Measurements from ENCODE around the gene SLC22A4. TPM values are rescaled to one million over a fixed set of nuclear protein-coding genes. Genes with fewer than 3 reads are reported as not detected.

SLC22A4 gene
- total RNA-seq, 1 experiment from 2014 or later = 1.5 TPM

- ATAC-seq = no peak
- no peak overlapping the region for H3K27ac ChIP-seq (ENCODE audit: low read length)
- H3K36me3 ChIP-seq (ENCODE audit: control insufficient read depth, insufficient read depth, low read length) = no peaks in the 10 kb centered on the region
- no peak for TF ChIP-seq POLR2AphosphoS5 (IDR thresholded peaks at IDR 0.05; ENCODE audit: low read depth, low read length)
- no peak for TF ChIP-seq CTCF (IDR thresholded peaks at IDR 0.05)
- TF ChIP-seq SIN3A (IDR thresholded peaks at IDR 0.05; ENCODE audit: borderline replicate concordance, insufficient read depth, low read depth, low read length) = no peak
- TF ChIP-seq TCF7L2 (IDR thresholded peaks at IDR 0.05; ENCODE audit: low read depth, low read length) = no peak
- TF ChIP-seq REST (IDR thresholded peaks at IDR 0.05; ENCODE audit: insufficient read depth in 1 of 2, low read depth in 2 of 2, low read length in 1 of 2) = no peak
- POLR2A ChIA-PET = no interaction called here
- no peaks in the 10 kb centered on the region for H3K9me3 ChIP-seq (ENCODE audit: control insufficient read depth, insufficient read depth, low read depth, low read length)
- intact Hi-C loops (cut with micrococcal nuclease; ENCODE audit: unreplicated experiment) (no loop called here), in situ Hi-C loops (cut with HindIII; ENCODE audit: low pct_unique_long_range_greater_than_20kb, low sequenced_read_pairs) (no loop called here)
- H3K4me3 ChIP-seq (ENCODE audit: low read depth in 2 of 2, low read length in 2 of 2) = no peak overlapping the region
- BruUV-seq (replicated peaks) = no TSS peak
- H3K4me1 ChIP-seq (ENCODE audit: control insufficient read depth, insufficient read depth, low read length) = peaks cover 2% of the 10 kb centered on the region; the same call in 1 of the 2 replicates
- CTCF ChIA-PET = no interaction called here
- H3K27me3 ChIP-seq (ENCODE audit: control insufficient read depth, insufficient read depth, low read length) = no peaks in the 10 kb centered on the region
- DNase-seq (ENCODE audit: low read depth, low spot score) = no peak
Observed at GRCh38 chr5:132267166-132267739, 26.9 kb upstream of the SLC22A4 start.

- TF ChIP-seq REST (IDR thresholded peaks at IDR 0.05; ENCODE audit: insufficient read depth in 1 of 2, low read depth in 2 of 2, low read length in 1 of 2) (no peak), POLR2AphosphoS5 (IDR thresholded peaks at IDR 0.05; ENCODE audit: low read depth, low read length) (no peak), SIN3A (IDR thresholded peaks at IDR 0.05; ENCODE audit: borderline replicate concordance, insufficient read depth, low read depth, low read length) (no peak), TCF7L2 (IDR thresholded peaks at IDR 0.05; ENCODE audit: low read depth, low read length) (no peak), CTCF (IDR thresholded peaks at IDR 0.05) (no peak)
- intact Hi-C loops (cut with micrococcal nuclease; ENCODE audit: unreplicated experiment) = no loop called here
- in situ Hi-C loops (cut with HindIII; ENCODE audit: low pct_unique_long_range_greater_than_20kb, low sequenced_read_pairs) = no loop called here
- Histone ChIP-seq H3K36me3 (ENCODE audit: control insufficient read depth, insufficient read depth, low read length) (no peaks in the 10 kb centered on the region), H3K4me3 (ENCODE audit: low read depth in 2 of 2, low read length in 2 of 2) (no peak overlapping the region), H3K9me3 (ENCODE audit: control insufficient read depth, insufficient read depth, low read depth, low read length) (no peaks in the 10 kb centered on the region), H3K27me3 (ENCODE audit: control insufficient read depth, insufficient read depth, low read length) (no peaks in the 10 kb centered on the region), H3K27ac (ENCODE audit: low read length) (no peak overlapping the region), H3K4me1 (ENCODE audit: control insufficient read depth, insufficient read depth, low read length) (peaks cover 6% of the 10 kb centered on the region)
- ChIA-PET CTCF (no interaction called here), POLR2A (interaction anchor here (0.5 to 0.6 kb wide), 3 partner anchors 224 to 967 kb away, joined by 3 to 7 read pairs (median 5); no protein-coding TSS in a partner anchor)
- DNase-seq (ENCODE audit: low read depth, low spot score) (no peak), ATAC-seq (no peak)
- no TSS peak for BruUV-seq (replicated peaks)
Observed at GRCh38 chr5:132267931-132268768, 26.0 kb upstream of the SLC22A4 start.

Measured in Panc1 (cell line).